Endothelial cell of umbilical vein (primary cell): ENCODE results near the gene ATP5PB. TPM values are rescaled to one million over a fixed set of nuclear protein-coding genes. Genes with fewer than 3 reads are reported as not detected.

Experiments used
- BruUV-seq: library from RNA; stranded (reverse); fragments of 400-500 nt; replicated peaks from 2 replicates; lab custom pipeline; 2021; lab: Mats Ljungman, UMichigan
- CTCF ChIA-PET: fragments of 300-600, 350-600 bp; sonication (Branson Sonifier 250); formaldehyde crosslinking; loops from one replicate; lab custom pipeline; 2021; ENCODE audit warnings: antibody characterized with exemption, inconsistent platforms; lab: Charles Lee
- POLR2A ChIA-PET: fragments of 300-600, 350-600 bp; sonication (Branson Sonifier 250); formaldehyde crosslinking; loops from one replicate; lab custom pipeline; 2021; ENCODE audit warnings: antibody characterized with exemption, inconsistent platforms; lab: Charles Lee
- DNase-seq: peaks from one replicate; pipeline ENCODE4 v3.0.0-alpha.2; 2011; ENCODE audit warnings: low read depth, low spot score
- FAIRE-seq: peaks from 2 replicates; lab custom pipeline; 2011; peaks lifted over from hg19 to GRCh38; lab: Jason Lieb, UNC
- H2AFZ ChIP-seq: 2 replicates; pipeline ENCODE4 v1.6.0; 2012; ENCODE audit warnings: low read depth, low read length, control low read depth, inconsistent platforms
- H3K27ac ChIP-seq: 2 replicates; pipeline ENCODE4 v1.5.1; 2011; ENCODE audit warnings: low read depth, mild to moderate bottlenecking, control low read depth, low read length, moderate library complexity; ENCODE audit not compliant: insufficient read depth
- H3K27me3 ChIP-seq, 2 experiments: 2 replicates each; pipeline versions ENCODE4 v1.6.0 to v1.6.1; 2011; ENCODE audit warnings: low read length in 2 of 2, mixed read lengths in 1 of 2; ENCODE audit not compliant: control insufficient read depth in 2 of 2, insufficient read depth in 2 of 2
- H3K36me3 ChIP-seq, 2 experiments: 2 replicates in 1 of 2; 3 replicates in 1 of 2; pipeline ENCODE4 v1.5.1; 2011; ENCODE audit warnings: low read length in 2 of 2, mild to moderate bottlenecking in 1 of 2, moderate library complexity in 1 of 2; ENCODE audit not compliant: control insufficient read depth in 2 of 2, insufficient read depth in 2 of 2; ENCODE audit errors: extremely low read depth in 1 of 2
- H3K4me1 ChIP-seq: 3 replicates; pipeline ENCODE4 v1.5.1; 2011; ENCODE audit warnings: mild to moderate bottlenecking, low read length; ENCODE audit not compliant: control insufficient read depth, insufficient read depth; ENCODE audit errors: extremely low read depth
- H3K4me2 ChIP-seq: 2 replicates; pipeline ENCODE4 v1.6.1; 2011; ENCODE audit warnings: low read length, control low read depth, mixed read lengths; ENCODE audit not compliant: insufficient read depth
- H3K4me3 ChIP-seq, 3 experiments: fragments of 200-600 bp in 1 of 3; sonication (generic), shearing (Covaris generic) in 1 of 3; replicated peaks in 1 of 3; 2 replicates each; pipeline ENCODE4 v1.5.1; 2011 to 2016; ENCODE audit warnings: control low read depth in 3 of 3, low read length in 3 of 3, mild to moderate bottlenecking in 2 of 3, inconsistent platforms in 1 of 3, low read depth in 1 of 3, moderate library complexity in 1 of 3; ENCODE audit not compliant: insufficient read depth in 1 of 3
- H3K79me2 ChIP-seq: 2 replicates; pipeline ENCODE4 v1.6.0; 2012; ENCODE audit warnings: low read length, inconsistent platforms; ENCODE audit not compliant: control insufficient read depth, insufficient read depth
- H3K9ac ChIP-seq: replicated peaks from 2 replicates; pipeline ENCODE3; 2011; ENCODE audit warnings: low read length, control low read depth; ENCODE audit not compliant: insufficient read depth; ENCODE audit errors: extremely low read depth
- H3K9me1 ChIP-seq: replicated peaks from 3 replicates; pipeline ENCODE4 v1.6.0; 2011; ENCODE audit warnings: mild to moderate bottlenecking, low read length; ENCODE audit not compliant: control insufficient read depth, insufficient read depth; ENCODE audit errors: extremely low read depth
- H3K9me3 ChIP-seq: replicated peaks from 2 replicates; pipeline ENCODE4 v1.5.1; 2012; ENCODE audit warnings: low read length, inconsistent platforms; ENCODE audit not compliant: control insufficient read depth, insufficient read depth
- H4K20me1 ChIP-seq: replicated peaks from 2 replicates; pipeline ENCODE3; 2011; ENCODE audit warnings: mild to moderate bottlenecking, low read length; ENCODE audit not compliant: control insufficient read depth, insufficient read depth; ENCODE audit errors: extremely low read depth
- EZH2 ChIP-seq: IDR thresholded peaks from 2 replicates; pipeline ENCODE4 v1.6.1; 2012; ENCODE audit warnings: borderline replicate concordance, low read depth, mild to moderate bottlenecking, moderate library complexity, low read length, inconsistent platforms; ENCODE audit not compliant: severe bottlenecking
- FOS ChIP-seq: IDR thresholded peaks from 2 replicates; pipeline ENCODE4 v1.6.1; 2011; ENCODE audit warnings: mild to moderate bottlenecking, low read length, moderate library complexity, borderline replicate concordance; ENCODE audit not compliant: insufficient read depth
- GATA2 ChIP-seq: IDR thresholded peaks from 2 replicates; pipeline ENCODE4 v1.7.0; 2011; ENCODE audit warnings: low read depth, mild to moderate bottlenecking, moderate library complexity, mixed read lengths, low read length; ENCODE audit not compliant: insufficient read length, insufficient read depth
- JUN ChIP-seq: IDR thresholded peaks from 2 replicates; pipeline ENCODE4 v1.6.1; 2011; ENCODE audit warnings: borderline replicate concordance, low read depth; ENCODE audit not compliant: insufficient read length, insufficient read depth
- MYC ChIP-seq: IDR thresholded peaks from one replicate; pipeline ENCODE4 v1.6.1; 2011; ENCODE audit warnings: mild to moderate bottlenecking, low read depth, low read length
- POLR2A ChIP-seq: IDR thresholded peaks from 2 replicates; pipeline ENCODE4 v1.6.1; 2012; ENCODE audit warnings: low read depth, mild to moderate bottlenecking, control low read depth, low read length
- POLR2AphosphoS5 ChIP-seq: IDR thresholded peaks from 2 replicates; pipeline ENCODE4 v1.6.1; 2012; ENCODE audit warnings: low read depth, mild to moderate bottlenecking, control low read depth, low read length, moderate library complexity; ENCODE audit not compliant: insufficient read depth
- dilution Hi-C: fragments of 300-500 bp; cut with MboI; formaldehyde crosslinking; loops from one replicate; pipeline ENCODE4 v1.15.0; 2019; ENCODE audit warnings: low sequenced_read_pairs; ENCODE audit not compliant: extremely low pct_ligation_motif_present
- intact Hi-C: fragments of 100-400 bp; cut with micrococcal nuclease; formaldehyde crosslinking; loops from one replicate; pipeline ENCODE4 v1.10.0; 2022
- polyA plus RNA-seq, 4 experiments: library from polyadenylated mRNA; depleted of rRNA in 3 of 4; stranded (reverse) in 3 of 4; unstranded in 1 of 4; fragments of >200 nt; gene quantifications; 2 replicates each; pipeline versions ENCODE4 v1.2.1 to v1.2.3, GENCODE V29; 2011 to 2012; ENCODE audit warnings: missing spikeins in 1 of 4
- total RNA-seq: library from RNA; stranded (reverse); gene quantifications from 2 replicates; pipeline ENCODE4 v1.2.3, GENCODE V29; 2021
- TF ChIP-seq, protein P1 (sequence below), 2 donors: IDR thresholded peaks; 1 replicate in 1 of 2; 2 replicates in 1 of 2; pipeline ENCODE4 v1.5.1; 2011; ENCODE audit warnings: low read length in 2 of 2, mild to moderate bottlenecking in 2 of 2, moderate library complexity in 2 of 2, control low read depth in 1 of 2, inconsistent platforms in 1 of 2, low read depth in 1 of 2; ENCODE audit not compliant: insufficient read depth in 1 of 2; ENCODE audit errors: extremely low read depth in 1 of 2
- TF ChIP-seq, protein P2 (sequence below): IDR thresholded peaks from 2 replicates; pipeline ENCODE4 v1.6.1; 2011; ENCODE audit not compliant: insufficient read depth, insufficient read length

ATP5PB gene
- total and polyA plus RNA-seq, 2 donors (not counting 3 experiments of a cell fraction or from before 2014, with no cell fraction given), result 231 to 244 TPM

DNA sequence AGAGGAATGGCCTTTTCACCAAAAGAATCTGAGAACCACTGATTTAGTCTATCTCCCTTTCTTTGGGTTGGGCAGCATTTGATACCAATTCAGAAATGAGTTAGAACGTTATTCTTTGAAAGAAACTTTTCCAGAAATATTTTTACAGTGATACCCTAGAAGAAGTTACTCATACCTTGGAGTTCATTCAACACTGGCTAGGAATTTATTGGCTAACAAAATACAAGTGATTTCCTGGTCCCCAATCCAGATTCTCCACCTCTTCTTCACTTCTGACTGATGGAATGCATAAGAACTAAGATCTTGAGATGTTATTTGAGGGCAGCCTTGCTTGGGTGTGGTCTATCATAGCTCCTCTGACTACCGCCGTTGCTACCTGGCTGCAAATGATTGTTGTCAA, 33.9 kb downstream of the ATP5PB start:
- Histone ChIP-seq H3K4me1 (no peaks in the 10 kb centered on the region), H3K9me1 (no peaks in the 10 kb centered on the region), H3K4me3 (no peak overlapping the region), H4K20me1 (no peaks in the 10 kb centered on the region), H3K27me3 (peaks cover 2 to 8% of the 10 kb centered on the region in 2 experiments), H2AFZ (no peak overlapping the region), H3K36me3 (no peaks in the 10 kb centered on the region), H3K27ac (no peak overlapping the region), H3K79me2 (no peaks in the 10 kb centered on the region), H3K9me3 (no peaks in the 10 kb centered on the region), H3K9ac (no peak overlapping the region), H3K4me2 (no peak overlapping the region)
- BruUV-seq, result no TSS peak
- CTCF ChIA-PET, result interaction anchor here (1.5 to 3.3 kb wide), 6 partner anchors 8 to 285 kb away, joined by 5 to 66 read pairs (median 56); no protein-coding TSS in a partner anchor
- no peak for TF ChIP-seq POLR2AphosphoS5
- TF ChIP-seq, protein P1, sequence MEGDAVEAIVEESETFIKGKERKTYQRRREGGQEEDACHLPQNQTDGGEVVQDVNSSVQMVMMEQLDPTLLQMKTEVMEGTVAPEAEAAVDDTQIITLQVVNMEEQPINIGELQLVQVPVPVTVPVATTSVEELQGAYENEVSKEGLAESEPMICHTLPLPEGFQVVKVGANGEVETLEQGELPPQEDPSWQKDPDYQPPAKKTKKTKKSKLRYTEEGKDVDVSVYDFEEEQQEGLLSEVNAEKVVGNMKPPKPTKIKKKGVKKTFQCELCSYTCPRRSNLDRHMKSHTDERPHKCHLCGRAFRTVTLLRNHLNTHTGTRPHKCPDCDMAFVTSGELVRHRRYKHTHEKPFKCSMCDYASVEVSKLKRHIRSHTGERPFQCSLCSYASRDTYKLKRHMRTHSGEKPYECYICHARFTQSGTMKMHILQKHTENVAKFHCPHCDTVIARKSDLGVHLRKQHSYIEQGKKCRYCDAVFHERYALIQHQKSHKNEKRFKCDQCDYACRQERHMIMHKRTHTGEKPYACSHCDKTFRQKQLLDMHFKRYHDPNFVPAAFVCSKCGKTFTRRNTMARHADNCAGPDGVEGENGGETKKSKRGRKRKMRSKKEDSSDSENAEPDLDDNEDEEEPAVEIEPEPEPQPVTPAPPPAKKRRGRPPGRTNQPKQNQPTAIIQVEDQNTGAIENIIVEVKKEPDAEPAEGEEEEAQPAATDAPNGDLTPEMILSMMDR (IDR thresholded peaks at IDR 0.05; ENCODE audit: extremely low read depth in 1 of 2, insufficient read depth in 1 of 2, low read depth in 1 of 2, low read length in 2 of 2), result no peak
- TF ChIP-seq, protein P2, sequence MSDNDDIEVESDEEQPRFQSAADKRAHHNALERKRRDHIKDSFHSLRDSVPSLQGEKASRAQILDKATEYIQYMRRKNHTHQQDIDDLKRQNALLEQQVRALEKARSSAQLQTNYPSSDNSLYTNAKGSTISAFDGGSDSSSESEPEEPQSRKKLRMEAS, result no peak
- TF ChIP-seq GATA2, result no peak
- TF ChIP-seq FOS, result no peak
- TF ChIP-seq POLR2A, result no peak
- TF ChIP-seq JUN, result no peak
- no peak for TF ChIP-seq EZH2
- TF ChIP-seq MYC, result no peak
- no peak for DNase-seq
- dilution Hi-C loops (no loop called here), intact Hi-C loops (loop anchor here (5.0 kb wide), 1 partner anchor 884 kb away; no protein-coding TSS in a partner anchor)
- no peak for FAIRE-seq
- POLR2A ChIA-PET, result no interaction called here
